ENCODE results near the gene ADSS1.

ADSS1 gene

GRCh38 chr14:104723651-104724406, at the start of gene ADSS1:
Gene ADSS1 (plus strand): TSS chr14:104724229. CDS start chr14:104724271, 42 bp downstream.
- DNase-seq: peak; percentile 87

GRCh38 chr14:104675447-104675846, 48.6 kb upstream of the ADSS1 start:
- no peak for DNase-seq

- no peak for DNase-seq
These were observed 47.8 kb upstream of the ADSS1 start for GRCh38 chr14:104676130-104676693.

- peak; percentile 75 for DNase-seq
These were observed 47.1 kb upstream of the ADSS1 start for GRCh38 chr14:104676694-104677511.

GRCh38 chr14:104677512-104678332, 46.3 kb upstream of the ADSS1 start:
- DNase-seq: peak; percentile 87

- DNase-seq: no peak
These were observed 45.7 kb upstream of the ADSS1 start for GRCh38 chr14:104678346-104678745.

- DNase-seq: no peak
These were observed 44.9 kb upstream of the ADSS1 start for GRCh38 chr14:104678901-104679705.

GRCh38 chr14:104680056-104680805, 43.8 kb upstream of the ADSS1 start:
- DNase-seq: no peak

GRCh38 chr14:104680806-104681688, 43.0 kb upstream of the ADSS1 start:
- DNase-seq: no peak

- DNase-seq: no peak
These were observed 42.3 kb upstream of the ADSS1 start for GRCh38 chr14:104681689-104682074.

- no peak for DNase-seq
These were observed 41.9 kb upstream of the ADSS1 start for GRCh38 chr14:104682107-104682593.

- DNase-seq: no peak
These were observed 40.2 kb upstream of the ADSS1 start for GRCh38 chr14:104683653-104684448.

GRCh38 chr14:104684449-104684821, 39.6 kb upstream of the ADSS1 start:
- DNase-seq: no peak

GRCh38 chr14:104685216-104685997, 38.6 kb upstream of the ADSS1 start:
- no peak for DNase-seq

- DNase-seq: no peak
These were observed 37.9 kb upstream of the ADSS1 start for GRCh38 chr14:104685998-104686610.

GRCh38 chr14:104686624-104687517, 37.2 kb upstream of the ADSS1 start:
- no peak for DNase-seq

Data from activated CD8-positive, alpha-beta memory T cell treated with anti-CD3 and anti-CD28 coated beads, Interleukin-2, amount 50 U/mL, for 48 hours (primary cell).